Kidney (tissue), 14 donors: ENCODE measurements around the gene CMIP. TPM values are rescaled to one million over a fixed set of nuclear protein-coding genes. Genes with fewer than 3 reads are reported as not detected.

Experiments used
- DNase-seq, 5 donors: peaks; one replicate each; pipeline ENCODE4 v3.0.0-alpha.2; 2013 to 2020
- FAIRE-seq: peaks from 2 replicates; lab custom pipeline; 2012; peaks lifted over from hg19 to GRCh38; lab: Jason Lieb, UNC
- H3K27ac ChIP-seq, 2 donors: one replicate each; pipeline ENCODE4 v1.7.0; 2013; ENCODE audit warnings: low read depth in 2 of 2, low read length in 2 of 2, inconsistent platforms in 1 of 2
- H3K27me3 ChIP-seq: one replicate; pipeline ENCODE4 v1.7.1; 2013; ENCODE audit warnings: low read length, inconsistent platforms; ENCODE audit not compliant: control insufficient read depth, insufficient read depth
- H3K36me3 ChIP-seq, 3 donors: one replicate each; pipeline versions ENCODE4 v1.7.0 to v1.7.1; 2013; ENCODE audit warnings: low read length in 3 of 3, control low read depth in 1 of 3, inconsistent platforms in 1 of 3; ENCODE audit not compliant: insufficient read depth in 3 of 3, control insufficient read depth in 2 of 3
- H3K4me1 ChIP-seq, 3 donors: one replicate each; pipeline versions ENCODE4 v1.7.0 to v1.7.1; 2013; ENCODE audit warnings: low read length in 3 of 3, inconsistent platforms in 1 of 3, low read depth in 1 of 3; ENCODE audit not compliant: control insufficient read depth in 2 of 3, insufficient read depth in 2 of 3
- H3K4me3 ChIP-seq, 3 donors: one replicate each; pipeline versions ENCODE4 v1.7.0 to v1.8.1; 2013; ENCODE audit warnings: low read length in 3 of 3, control low read depth in 1 of 3, inconsistent platforms in 1 of 3
- H3K9ac ChIP-seq, 3 donors: one replicate each; pipeline versions ENCODE4 v1.7.0 to v1.7.1; 2013; ENCODE audit warnings: low read length in 3 of 3, control low read depth in 1 of 3, inconsistent platforms in 1 of 3
- H3K9me3 ChIP-seq, 3 donors: one replicate each; pipeline versions ENCODE4 v1.7.0 to v1.7.1; 2013; ENCODE audit warnings: low read length in 3 of 3, control low read depth in 1 of 3, inconsistent platforms in 1 of 3; ENCODE audit not compliant: control insufficient read depth in 2 of 3, insufficient read depth in 1 of 3
- intact Hi-C: fragments of 100-400 bp; cut with DNase I; formaldehyde crosslinking; loops from one replicate; pipeline ENCODE4 v1.11.1; 2022
- polyA plus RNA-seq: library from polyadenylated mRNA; stranded (reverse); fragments of 350-450 nt; fragmentation: Illumina TruSeq; extraction: RNeasy Lipid Tissue Mini Kit (QIAGEN cat#74804); gene quantifications from one replicate; pipeline ENCODE4 v1.2.3, GENCODE V29; 2014; ENCODE audit warnings: low read depth, low replicate concordance; ENCODE audit not compliant: insufficient read depth
- total RNA-seq: library from RNA; stranded (reverse); fragmentation: NEBNext Ultra II Directional; extraction: Animal tissue kit (Norgen Biotek cat#: 25700); gene quantifications from one replicate; pipeline ENCODE4 v1.2.1, GENCODE V29; 2021
- TF ChIP-seq, protein P1 (sequence below): IDR thresholded peaks from 3 replicates; pipeline ENCODE4 v1.5.1; 2012; ENCODE audit warnings: mild to moderate bottlenecking, moderate library complexity, borderline replicate concordance; ENCODE audit not compliant: insufficient read depth; ENCODE audit errors: extremely low read depth
- donor health status: control.
- donor health status: control.
- donor health status: control.
- donor health status: control.
- donor health status: control.
- donor health status: DM: yes; HTN: yes; CAD: no.
- donor health status: Normal renal cell carcinoma (clear cell type).

The CMIP gene
- total and polyA plus RNA-seq, 2 donors from 2014 or later: 16.6 to 65.7 TPM

DNA sequence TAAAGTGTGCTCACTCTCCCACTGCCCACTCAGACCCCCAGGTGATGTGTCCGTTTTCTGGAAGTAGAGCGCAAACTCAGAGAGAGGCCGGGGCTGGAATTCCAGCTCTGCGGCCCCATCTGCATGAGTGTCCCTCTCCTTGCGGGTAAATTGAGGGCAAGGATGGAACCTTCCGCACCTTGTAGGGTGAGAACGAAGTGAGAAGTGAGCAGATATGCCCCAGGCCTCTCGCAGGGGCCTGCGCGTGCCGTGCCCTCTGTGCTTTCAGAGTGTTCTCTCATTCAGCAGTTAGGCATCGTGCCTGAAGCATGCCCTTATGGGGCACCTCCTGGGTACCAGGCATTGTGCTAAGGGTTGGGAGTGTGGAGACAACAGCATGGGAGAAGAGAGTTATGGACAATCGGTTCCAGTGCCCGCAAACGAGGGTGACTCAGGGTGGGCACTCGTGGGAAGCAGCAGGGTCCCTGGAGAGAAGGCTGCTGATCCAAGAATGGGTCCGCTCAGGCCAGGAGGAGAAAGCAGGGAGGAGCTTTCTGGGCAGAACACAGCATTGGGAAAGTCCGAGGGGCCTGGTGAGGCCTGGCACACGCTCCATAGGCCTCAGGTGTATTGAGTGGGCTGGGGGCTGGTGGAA is 23.8 kb downstream of the CMIP start:
- Histone ChIP-seq H3K9me3 (peaks cover 0 to 3% (median 0%) of the 10 kb centered on the region in 3 donors), H3K27me3 (no peaks in the 10 kb centered on the region), H3K9ac (no peak overlapping the region), H3K4me1 (peaks cover 0 to 61% (median 44%) of the 10 kb centered on the region in 3 donors), H3K4me3 (no peak overlapping the region), H3K36me3 (peaks cover 9 to 13% (median 9%) of the 10 kb centered on the region in 3 donors), H3K27ac (peak overlapping the region; percentile 57 to 67)
- intact Hi-C loops: no loop called here
- FAIRE-seq: no peak
- TF ChIP-seq, protein P1, sequence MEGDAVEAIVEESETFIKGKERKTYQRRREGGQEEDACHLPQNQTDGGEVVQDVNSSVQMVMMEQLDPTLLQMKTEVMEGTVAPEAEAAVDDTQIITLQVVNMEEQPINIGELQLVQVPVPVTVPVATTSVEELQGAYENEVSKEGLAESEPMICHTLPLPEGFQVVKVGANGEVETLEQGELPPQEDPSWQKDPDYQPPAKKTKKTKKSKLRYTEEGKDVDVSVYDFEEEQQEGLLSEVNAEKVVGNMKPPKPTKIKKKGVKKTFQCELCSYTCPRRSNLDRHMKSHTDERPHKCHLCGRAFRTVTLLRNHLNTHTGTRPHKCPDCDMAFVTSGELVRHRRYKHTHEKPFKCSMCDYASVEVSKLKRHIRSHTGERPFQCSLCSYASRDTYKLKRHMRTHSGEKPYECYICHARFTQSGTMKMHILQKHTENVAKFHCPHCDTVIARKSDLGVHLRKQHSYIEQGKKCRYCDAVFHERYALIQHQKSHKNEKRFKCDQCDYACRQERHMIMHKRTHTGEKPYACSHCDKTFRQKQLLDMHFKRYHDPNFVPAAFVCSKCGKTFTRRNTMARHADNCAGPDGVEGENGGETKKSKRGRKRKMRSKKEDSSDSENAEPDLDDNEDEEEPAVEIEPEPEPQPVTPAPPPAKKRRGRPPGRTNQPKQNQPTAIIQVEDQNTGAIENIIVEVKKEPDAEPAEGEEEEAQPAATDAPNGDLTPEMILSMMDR: no peak
- DNase-seq: peak in 1 of 5 donors; percentile 42

GRCh38 chr16:81469183-81469677 is 24.6 kb downstream of the CMIP start:
- Histone ChIP-seq H3K27me3 (no peaks in the 10 kb centered on the region), H3K36me3 (peaks cover 9 to 13% (median 9%) of the 10 kb centered on the region in 3 donors), H3K9ac (no peak overlapping the region), H3K4me3 (no peak overlapping the region), H3K9me3 (peaks cover 0 to 3% (median 0%) of the 10 kb centered on the region in 3 donors), H3K4me1 (peaks cover 0 to 64% (median 51%) of the 10 kb centered on the region in 3 donors), H3K27ac (peak overlapping the region; percentile 39 to 82)
- TF ChIP-seq, protein P1: no peak
- DNase-seq: no peak
- intact Hi-C loops: no loop called here
- no peak for FAIRE-seq

- DNase-seq: peak in 1 of 5 donors; percentile 79
- Histone ChIP-seq H3K36me3 (peaks cover 9 to 13% (median 9%) of the 10 kb centered on the region in 3 donors), H3K27me3 (no peaks in the 10 kb centered on the region), H3K4me1 (peaks cover 0 to 69% (median 50%) of the 10 kb centered on the region in 3 donors), H3K27ac (peak overlapping the region; percentile 39 to 82), H3K9ac (no peak overlapping the region), H3K4me3 (no peak overlapping the region), H3K9me3 (peaks cover 0 to 3% (median 0%) of the 10 kb centered on the region in 3 donors)
- intact Hi-C loops: no loop called here
- TF ChIP-seq, protein P1: no peak
- no peak for FAIRE-seq
Measured at GRCh38 chr16:81469710-81470535, 25.3 kb downstream of the CMIP start.
